Naive thymus-derived CD4-positive, alpha-beta T cell (primary cell): Measurements from ENCODE around the gene TEX29. TPM values are rescaled to one million over a fixed set of nuclear protein-coding genes. Genes with fewer than 3 reads are reported as not detected.

Experiments used
- ATAC-seq: fragments of 150-1000 bp; cut with Tn5 transposase; 2 replicates; pipeline ENCODE4 v1.10.0; 2021; ENCODE audit warnings: mild to moderate bottlenecking, moderate library complexity
- CTCF ChIA-PET: fragments of 350-600 bp; sonication (Branson Sonifier 250); formaldehyde crosslinking; loops from one replicate; lab custom pipeline; 2021; ENCODE audit warnings: antibody characterized with exemption; lab: Charles Lee
- POLR2A ChIA-PET: fragments of 350-600 bp; sonication (Branson Sonifier 250); formaldehyde crosslinking; loops from one replicate; lab custom pipeline; 2021; ENCODE audit warnings: antibody characterized with exemption, inconsistent platforms; lab: Charles Lee
- DNase-seq, 9 donors: peaks; one replicate each; pipeline versions ENCODE4 v3.0.0 to v3.0.0-alpha.2; 2020 to 2022; ENCODE audit warnings: mixed read lengths in 1 of 9
- H3K27ac ChIP-seq: one replicate; pipeline ENCODE4 v1.7.0; 2013; ENCODE audit warnings: mild to moderate bottlenecking, low read depth, low read length, moderate library complexity
- H3K27me3 ChIP-seq, 2 donors: one replicate each; pipeline ENCODE4 v1.7.0; 2013; ENCODE audit warnings: low read length in 2 of 2, mild to moderate bottlenecking in 2 of 2, moderate library complexity in 2 of 2; ENCODE audit not compliant: control insufficient read depth in 2 of 2, insufficient read depth in 2 of 2
- H3K36me3 ChIP-seq, 3 experiments: 1 replicate in 2 of 3; 2 replicates in 1 of 3; pipeline ENCODE4 v1.7.0; 2013; ENCODE audit warnings: low read length in 3 of 3, mild to moderate bottlenecking in 3 of 3, moderate library complexity in 1 of 3; ENCODE audit not compliant: insufficient read depth in 3 of 3, control insufficient read depth in 2 of 3
- H3K4me1 ChIP-seq, 2 donors: one replicate each; pipeline ENCODE4 v1.7.0; 2013; ENCODE audit warnings: low read length in 2 of 2, mild to moderate bottlenecking in 2 of 2, moderate library complexity in 1 of 2; ENCODE audit not compliant: control insufficient read depth in 2 of 2, insufficient read depth in 2 of 2
- H3K4me3 ChIP-seq: 2 replicates; pipeline ENCODE4 v1.7.0; 2013; ENCODE audit warnings: mild to moderate bottlenecking, low read length
- H3K9me3 ChIP-seq, 3 experiments: 1 replicate in 2 of 3; 2 replicates in 1 of 3; pipeline ENCODE4 v1.7.0; 2013; ENCODE audit warnings: low read length in 3 of 3; ENCODE audit not compliant: control insufficient read depth in 2 of 3
- H3K27ac Mint-ChIP-seq, 9 donors: one replicate each; pipeline ENCODE4 v1.8.0; 2020 to 2022; ENCODE audit warnings: mixed read lengths in 9 of 9, mild to moderate bottlenecking in 8 of 9, moderate library complexity in 5 of 9, inconsistent platforms in 2 of 9
- H3K27me3 Mint-ChIP-seq, 5 donors: one replicate each; pipeline ENCODE4 v1.8.0; 2021 to 2022; ENCODE audit warnings: mixed read lengths in 5 of 5, mild to moderate bottlenecking in 1 of 5
- H3K36me3 Mint-ChIP-seq, 5 donors: one replicate each; pipeline ENCODE4 v1.8.0; 2020 to 2022; ENCODE audit warnings: mixed read lengths in 5 of 5, mild to moderate bottlenecking in 3 of 5, inconsistent platforms in 1 of 5
- H3K4me1 Mint-ChIP-seq, 7 donors: one replicate each; pipeline ENCODE4 v1.8.0; 2020 to 2022; ENCODE audit warnings: mixed read lengths in 7 of 7, mild to moderate bottlenecking in 3 of 7, inconsistent platforms in 1 of 7
- H3K4me3 Mint-ChIP-seq, 10 donors: one replicate each; pipeline ENCODE4 v1.8.0; 2020 to 2022; ENCODE audit warnings: mild to moderate bottlenecking in 10 of 10, mixed read lengths in 10 of 10, moderate library complexity in 6 of 10, inconsistent platforms in 2 of 10
- H3K9me3 Mint-ChIP-seq, 11 donors: one replicate each; pipeline ENCODE4 v1.8.0; 2020 to 2022; ENCODE audit warnings: mixed read lengths in 11 of 11, mild to moderate bottlenecking in 4 of 11, inconsistent platforms in 1 of 11, moderate library complexity in 1 of 11
- intact Hi-C, 2 donors: fragments of 100-400 bp; cut with micrococcal nuclease; formaldehyde crosslinking; loops; one replicate each; pipeline ENCODE4 v1.15.1; 2023
- polyA plus RNA-seq, 2 donors: library from polyadenylated mRNA; unstranded; fragments of 300-500 nt; fragmentation: Illumina TruSeq; gene quantifications; one replicate each; pipeline ENCODE4 v1.2.3, GENCODE V29; 2021
- total RNA-seq, 6 experiments: library from RNA in 5 of 6; stranded (reverse) in 5 of 6; gene quantifications; 1 replicate in 5 of 6; 2 replicates in 1 of 6; pipeline ENCODE4 v1.2.3 and lab custom pipeline; 2021 to 2026

Gene TEX29
- total and polyA plus RNA-seq, 7 experiments from 2014 or later: 0.34 to 1.5 (median 0.64) TPM; not detected in 2

- no peak overlapping the region for H3K4me3 Mint-ChIP-seq
- intact Hi-C loops: loop anchor here in 1 of 2 donors (10.0 kb wide), 1 partner anchor 468 kb away; the partner anchor contains the start of gene ANKRD10
- H3K36me3 ChIP-seq: no peaks in the 10 kb centered on the region
- no peaks in the 10 kb centered on the region for H3K9me3 ChIP-seq
- no peaks in the 10 kb centered on the region for H3K36me3 Mint-ChIP-seq
- ChIA-PET POLR2A (no interaction called here), CTCF (no interaction called here)
- peaks cover 0 to 5% (median 0%) of the 10 kb centered on the region in 11 donors for H3K9me3 Mint-ChIP-seq
- H3K27me3 ChIP-seq: no peaks in the 10 kb centered on the region
- peak overlapping the region in 7 of 9 donors; percentile 55 to 93 (median 79) for H3K27ac Mint-ChIP-seq
- no peak for DNase-seq
- no peak overlapping the region for H3K27ac ChIP-seq
- ATAC-seq: no peak
- H3K4me3 ChIP-seq: no peak overlapping the region
- H3K4me1 ChIP-seq: peaks cover 0 to 26% of the 10 kb centered on the region in 2 donors
- H3K27me3 Mint-ChIP-seq: no peaks in the 10 kb centered on the region
- peaks cover 17 to 42% (median 34%) of the 10 kb centered on the region in 7 donors for H3K4me1 Mint-ChIP-seq
Observed at GRCh38 chr13:111382877-111383276, 62.4 kb downstream of the TEX29 start.

GRCh38 chr13:111383591-111384440 lies 63.4 kb downstream of the TEX29 start:
- no peaks in the 10 kb centered on the region for H3K36me3 ChIP-seq
- no peak overlapping the region for H3K4me3 ChIP-seq
- DNase-seq: peak in 6 of 9 donors; percentile 15 to 46 (median 40)
- H3K9me3 Mint-ChIP-seq: peaks cover 0 to 5% (median 0%) of the 10 kb centered on the region in 11 donors
- ChIA-PET POLR2A (no interaction called here), CTCF (no interaction called here)
- peak overlapping the region in 9 of 10 donors; percentile 18 to 84 (median 72) for H3K4me3 Mint-ChIP-seq
- ATAC-seq: peak; percentile 52
- H3K36me3 Mint-ChIP-seq: no peaks in the 10 kb centered on the region
- intact Hi-C loops: loop anchor here in 1 of 2 donors (2.0 to 10.0 kb wide), 2 partner anchors 45 to 469 kb away; partner anchors contain the start of gene ANKRD10
- no peaks in the 10 kb centered on the region for H3K27me3 ChIP-seq
- peaks cover 0 to 30% of the 10 kb centered on the region in 2 donors for H3K4me1 ChIP-seq
- H3K4me1 Mint-ChIP-seq: peaks cover 20 to 51% (median 40%) of the 10 kb centered on the region in 7 donors
- H3K27me3 Mint-ChIP-seq: no peaks in the 10 kb centered on the region
- no peaks in the 10 kb centered on the region for H3K9me3 ChIP-seq
- H3K27ac ChIP-seq: peak overlapping the region; percentile 53
- H3K27ac Mint-ChIP-seq: peak overlapping the region; percentile 4 to 93 (median 79)

- peak overlapping the region; percentile 34 for H3K4me3 ChIP-seq
Observed at GRCh38 chr13:111384441-111385182, 64.2 kb downstream of the TEX29 start.

GRCh38 chr13:111385183-111385857 lies 64.9 kb downstream of the TEX29 start:
- no peaks in the 10 kb centered on the region for H3K27me3 ChIP-seq
- Mint-ChIP-seq H3K9me3 (peaks cover 0 to 5% (median 0%) of the 10 kb centered on the region in 11 donors), H3K36me3 (no peaks in the 10 kb centered on the region), H3K27ac (peak overlapping the region in 8 of 9 donors; percentile 55 to 93 (median 82)), H3K4me1 (peaks cover 28 to 61% (median 51%) of the 10 kb centered on the region in 7 donors), H3K4me3 (peak overlapping the region; percentile 41 to 84 (median 71)), H3K27me3 (no peaks in the 10 kb centered on the region)
- no peaks in the 10 kb centered on the region for H3K36me3 ChIP-seq
- peaks cover 0 to 40% of the 10 kb centered on the region in 2 donors for H3K4me1 ChIP-seq
- CTCF ChIA-PET: interaction anchor here (1.0 kb wide), 1 partner anchor 70 kb away, joined by 3 read pairs; no protein-coding TSS in a partner anchor
- DNase-seq (no peak), ATAC-seq (no peak)
- H3K9me3 ChIP-seq: no peaks in the 10 kb centered on the region
- POLR2A ChIA-PET: interaction anchor here (0.6 kb wide), 2 partner anchors 16 to 92 kb away, joined by 3 read pairs; no protein-coding TSS in a partner anchor
- H3K27ac ChIP-seq: peak overlapping the region; percentile 34
- peak overlapping the region; percentile 34 for H3K4me3 ChIP-seq
- intact Hi-C loops: loop anchor here in 1 of 2 donors (2.0 to 10.0 kb wide), 2 partner anchors 43 to 471 kb away; partner anchors contain the start of gene ANKRD10

More at GRCh38 chr13:111384441-111385182, 64.2 kb downstream of the TEX29 start:
- DNase-seq (peak in 6 of 9 donors; percentile 49 to 72 (median 68)), ATAC-seq (peak; percentile 51)
- peak overlapping the region in 8 of 9 donors; percentile 55 to 93 (median 80) for H3K27ac Mint-ChIP-seq
- CTCF ChIA-PET: interaction anchor here (1.0 kb wide), 1 partner anchor 71 kb away, joined by 3 read pairs; no protein-coding TSS in a partner anchor
- peaks cover 27 to 59% (median 47%) of the 10 kb centered on the region in 7 donors for H3K4me1 Mint-ChIP-seq
- peaks cover 0 to 5% (median 0%) of the 10 kb centered on the region in 11 donors for H3K9me3 Mint-ChIP-seq
- no peaks in the 10 kb centered on the region for H3K27me3 ChIP-seq
- POLR2A ChIA-PET: no interaction called here
- H3K27ac ChIP-seq: peak overlapping the region; percentile 9
- H3K36me3 Mint-ChIP-seq: no peaks in the 10 kb centered on the region
- H3K9me3 ChIP-seq: no peaks in the 10 kb centered on the region
- H3K27me3 Mint-ChIP-seq: no peaks in the 10 kb centered on the region
- peaks cover 0 to 38% of the 10 kb centered on the region in 2 donors for H3K4me1 ChIP-seq
- peak overlapping the region; percentile 41 to 84 (median 71) for H3K4me3 Mint-ChIP-seq
- no peaks in the 10 kb centered on the region for H3K36me3 ChIP-seq
- intact Hi-C loops: loop anchor here in 1 of 2 donors (2.0 to 10.0 kb wide), 2 partner anchors 44 to 470 kb away; partner anchors contain the start of gene ANKRD10

- Mint-ChIP-seq H3K9me3 (peaks cover 0 to 1% (median 0%) of the 10 kb centered on the region in 11 donors), H3K36me3 (no peaks in the 10 kb centered on the region), H3K4me3 (peak overlapping the region in 4 of 10 donors; percentile 9 to 32 (median 24)), H3K27ac (peak overlapping the region in 4 of 9 donors; percentile 6 to 60 (median 52)), H3K27me3 (no peaks in the 10 kb centered on the region), H3K4me1 (peaks cover 28 to 60% (median 51%) of the 10 kb centered on the region in 7 donors)
- no peak for ATAC-seq
- Histone ChIP-seq H3K9me3 (no peaks in the 10 kb centered on the region), H3K27ac (no peak overlapping the region), H3K36me3 (no peaks in the 10 kb centered on the region), H3K4me3 (no peak overlapping the region), H3K27me3 (no peaks in the 10 kb centered on the region), H3K4me1 (peaks cover 0 to 40% of the 10 kb centered on the region in 2 donors)
- ChIA-PET CTCF (no interaction called here), POLR2A (no interaction called here)
- intact Hi-C loops: loop anchor here in 1 of 2 donors (10.0 kb wide), 1 partner anchor 472 kb away; the partner anchor contains the start of gene ANKRD10
- DNase-seq: no peak
Observed at GRCh38 chr13:111387026-111387871, 66.8 kb downstream of the TEX29 start.
